NCI-H2196 (cell line): ENCODE results near the gene LY6G5C.
A peak's percentile ranks its signal among the peaks of the same experiment; 100 is the strongest.
"Not testable (repeated sequence)": the region's sequence is repeated elsewhere in the genome, so short reads cannot be mapped to it uniquely, and the experiment has no call there.

Experiments
- DNase-seq: peaks from one replicate; lab custom pipeline; 2025; ENCODE audit not compliant: unreplicated experiment; lab: John Stamatoyannopoulos, UW

LY6G5C gene

DNA sequence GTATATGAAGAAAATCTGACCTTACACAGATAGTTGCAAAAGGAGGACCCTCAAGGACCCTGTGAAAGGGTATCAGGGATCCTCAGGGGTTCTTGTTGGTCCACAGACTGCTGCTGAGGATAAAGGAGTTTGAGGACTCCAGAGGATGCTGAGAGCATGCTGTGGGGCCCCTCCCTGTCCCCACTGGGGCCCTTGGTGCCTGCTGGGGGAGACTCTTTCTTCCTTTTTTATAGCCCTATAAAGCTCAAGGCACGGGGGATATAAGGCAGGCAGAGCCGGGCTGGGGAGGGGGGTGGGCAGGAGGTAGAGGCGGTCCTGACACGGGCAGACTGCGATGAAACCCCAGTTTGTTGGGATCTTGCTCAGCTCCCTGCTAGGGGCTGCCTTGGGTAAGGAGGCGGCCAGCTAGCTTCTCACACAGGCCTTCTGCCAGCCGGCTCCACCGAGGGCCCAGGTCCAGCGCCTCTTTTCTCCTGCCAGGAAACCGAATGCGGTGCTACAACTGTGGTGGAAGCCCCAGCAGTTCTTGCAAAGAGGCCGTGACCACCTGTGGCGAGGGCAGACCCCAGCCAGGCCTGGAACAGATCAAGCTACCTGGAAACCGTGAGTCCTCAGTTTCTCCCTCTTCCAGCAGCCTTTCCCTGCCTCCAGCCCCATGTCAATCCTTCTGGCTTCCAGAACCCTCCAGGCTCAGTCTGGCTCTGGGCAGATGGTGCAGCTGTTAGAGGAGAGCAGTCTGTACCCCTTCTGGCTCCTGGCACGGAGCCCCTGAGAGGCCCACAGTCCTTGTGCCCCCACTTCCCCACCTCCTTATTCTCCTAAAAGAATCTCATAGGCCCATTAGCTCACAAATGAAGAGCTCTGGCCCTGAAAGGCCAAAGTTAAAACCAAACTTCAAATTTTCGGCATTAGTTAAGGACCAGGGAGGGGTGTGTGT, 34.4 kb upstream of the LY6G5C start, which contains the start of gene LY6G6D:
Gene LY6G6D, plus strand, starts transcription at position 327 of the 937 bp plus-strand sequence. Its CDS starts 8 bp downstream, at position 335.
- no peak for DNase-seq

DNA sequence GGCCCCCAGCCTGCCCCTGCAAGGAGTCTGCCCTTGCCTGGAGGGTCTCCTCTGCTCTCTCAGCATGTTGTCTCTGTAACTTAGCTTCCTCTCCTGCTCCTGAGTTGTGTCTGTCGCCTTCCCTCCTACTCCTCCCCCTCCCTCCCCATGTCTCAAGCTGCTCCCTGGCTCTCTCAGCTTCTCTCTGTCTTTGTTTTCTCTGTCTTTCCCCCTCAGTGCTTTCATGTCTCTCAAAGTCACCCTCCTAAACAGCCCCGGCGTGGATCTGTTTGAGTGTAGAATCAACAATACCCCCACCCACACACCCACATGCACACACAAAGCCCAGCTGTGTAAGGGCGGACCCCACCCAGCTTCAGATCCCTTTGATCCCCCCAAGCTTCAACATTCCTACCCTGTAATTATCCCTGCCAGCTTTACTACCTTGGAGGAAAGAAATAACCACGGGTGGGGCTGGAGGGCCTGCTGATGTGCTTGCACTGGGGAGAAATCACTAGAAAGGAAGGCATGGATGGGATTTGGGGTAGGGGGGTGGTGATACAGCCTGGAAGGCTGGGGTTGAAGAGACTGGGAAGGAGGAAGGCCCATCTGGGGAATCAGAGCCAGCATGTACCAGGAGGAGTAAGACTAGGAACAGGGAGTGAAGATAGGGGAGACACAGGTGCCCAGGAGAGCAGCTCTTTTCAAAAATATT, 33.3 kb upstream of the LY6G5C start:
- no peak for DNase-seq

DNA sequence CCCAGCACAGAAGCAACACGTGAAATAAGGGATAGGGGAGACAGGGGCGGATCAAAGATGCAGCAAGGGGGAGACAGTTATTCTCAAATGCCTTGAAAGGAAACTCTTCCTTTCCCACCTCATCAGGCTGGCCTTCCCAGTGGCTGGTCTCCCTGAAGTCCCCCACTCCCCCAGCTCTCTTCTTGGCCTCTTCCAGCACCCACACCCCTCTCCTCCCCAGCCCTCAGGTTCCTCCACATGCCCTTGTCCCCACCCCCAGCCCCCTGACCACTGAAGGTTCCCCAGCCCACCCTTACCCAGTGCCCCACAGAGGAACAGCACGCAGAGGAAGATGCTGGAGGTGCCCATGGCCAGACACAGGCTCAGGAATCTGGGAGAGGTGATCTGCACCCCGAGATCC, 32.6 kb upstream of the LY6G5C start:
- no peak for DNase-seq

DNA sequence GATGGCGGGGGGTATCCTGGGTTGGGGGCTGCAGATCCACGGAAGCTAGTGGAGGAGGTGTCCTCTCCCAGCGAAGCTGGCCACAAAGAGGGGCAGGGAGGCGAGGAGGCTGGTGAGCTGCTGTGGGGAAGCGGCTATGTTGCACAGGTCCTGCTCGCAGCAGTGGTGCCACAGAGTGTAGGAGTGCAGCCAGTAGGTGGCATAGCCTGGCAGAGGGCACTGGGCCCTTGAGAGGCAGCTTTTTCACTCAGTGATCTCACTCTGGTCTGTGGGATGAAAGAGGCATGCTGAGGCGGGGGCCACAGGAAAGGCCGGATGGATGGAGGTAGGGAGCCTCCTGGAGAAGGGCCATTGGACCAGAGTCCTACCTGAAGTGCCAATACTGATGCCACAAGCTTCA, 31.4 kb upstream of the LY6G5C start:
- DNase-seq = peak; percentile 16

DNA sequence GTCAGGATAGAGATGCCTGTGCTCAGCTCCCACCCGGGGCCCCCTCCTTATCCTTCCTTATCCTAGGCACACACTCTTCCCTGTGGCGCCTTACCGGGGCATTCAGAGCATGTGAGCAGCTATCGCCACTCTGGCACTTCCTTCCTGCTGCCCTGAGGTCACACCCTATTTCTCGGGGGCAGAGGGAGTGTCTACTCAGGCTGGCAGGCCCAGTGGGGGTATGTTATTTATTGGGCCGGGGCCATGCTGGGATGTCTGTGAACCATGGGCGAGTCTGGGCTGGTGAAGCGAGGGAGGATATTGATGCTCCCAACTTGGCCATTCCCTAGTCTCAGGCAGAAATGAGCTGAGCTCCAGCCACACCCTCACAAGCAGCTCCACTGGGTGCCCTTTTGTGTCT, 30.4 kb upstream of the LY6G5C start:
- no peak for DNase-seq

DNA sequence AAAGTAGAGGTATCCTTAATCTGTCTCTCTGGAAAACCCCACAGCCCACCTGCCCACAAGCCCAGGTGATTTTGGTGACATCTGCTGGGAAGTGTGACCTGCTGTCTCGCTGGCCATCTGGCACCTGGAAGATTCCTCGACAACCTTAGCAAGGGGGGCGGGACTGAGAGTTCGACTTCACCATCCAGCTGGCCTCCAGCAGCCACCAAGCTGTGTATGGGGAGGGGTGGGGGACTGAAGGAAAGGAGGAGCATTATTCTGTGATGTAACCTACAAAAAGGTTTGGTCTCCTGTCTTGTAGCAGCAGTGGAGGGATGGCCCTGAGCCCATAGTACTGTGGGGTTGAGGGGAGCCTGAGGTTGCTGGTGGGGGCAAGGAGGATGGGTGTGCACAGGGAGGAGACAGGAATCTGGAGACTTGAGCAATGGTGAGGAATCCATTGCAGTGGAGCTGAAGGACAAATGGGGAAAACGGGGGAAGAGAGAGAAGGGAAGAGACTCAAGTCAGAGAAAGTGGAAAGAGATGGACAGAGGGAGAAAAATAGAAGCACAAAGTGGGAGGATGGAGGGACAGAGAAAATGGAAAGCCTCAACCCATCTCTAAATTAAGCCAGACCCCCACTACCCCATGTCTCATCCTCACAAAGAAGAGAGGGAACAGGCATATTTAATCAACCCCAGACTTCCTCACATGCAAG, 29.8 kb upstream of the LY6G5C start:
- DNase-seq = no peak

DNA sequence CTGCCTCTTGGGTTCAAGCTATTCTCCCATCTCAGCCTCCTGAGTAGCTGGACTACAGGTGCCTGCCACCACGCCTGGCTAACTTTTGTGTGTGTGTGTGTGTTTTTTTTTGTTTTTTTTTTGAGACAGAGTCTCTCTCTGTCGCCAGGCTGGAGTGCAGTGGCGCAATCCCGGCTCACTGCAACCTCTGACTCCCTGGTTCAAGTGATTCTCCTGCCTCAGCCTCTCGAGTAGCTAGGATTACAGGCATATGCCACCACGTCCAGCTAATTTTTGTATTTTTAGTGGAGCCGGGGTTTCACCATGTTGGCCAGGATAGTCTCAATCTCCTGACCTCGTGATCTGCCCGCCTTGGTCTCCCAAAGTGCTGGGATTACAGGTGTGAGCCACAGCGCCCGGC, 28.3 kb upstream of the LY6G5C start:
- DNase-seq = not testable (repeated sequence)

DNA sequence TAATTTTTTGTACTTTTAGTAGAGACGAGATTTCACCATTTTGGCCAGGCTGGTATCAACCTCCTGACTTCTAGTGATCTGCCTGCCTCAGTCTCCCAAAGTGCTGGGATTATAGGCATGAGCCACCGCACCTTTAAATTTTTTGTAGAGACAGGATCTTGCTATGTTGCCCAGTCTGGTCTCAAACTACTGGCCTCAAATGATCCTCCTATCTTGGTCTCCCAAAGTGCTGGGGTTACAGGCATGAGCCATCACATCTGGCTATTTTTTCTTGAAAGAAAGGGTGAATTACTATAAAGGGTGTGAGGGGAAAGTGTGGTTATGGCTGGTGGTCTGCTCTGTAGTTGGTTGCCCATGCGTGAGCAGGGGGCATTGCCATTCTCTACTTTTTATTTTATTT, 27.4 kb upstream of the LY6G5C start:
- no peak for DNase-seq

DNA sequence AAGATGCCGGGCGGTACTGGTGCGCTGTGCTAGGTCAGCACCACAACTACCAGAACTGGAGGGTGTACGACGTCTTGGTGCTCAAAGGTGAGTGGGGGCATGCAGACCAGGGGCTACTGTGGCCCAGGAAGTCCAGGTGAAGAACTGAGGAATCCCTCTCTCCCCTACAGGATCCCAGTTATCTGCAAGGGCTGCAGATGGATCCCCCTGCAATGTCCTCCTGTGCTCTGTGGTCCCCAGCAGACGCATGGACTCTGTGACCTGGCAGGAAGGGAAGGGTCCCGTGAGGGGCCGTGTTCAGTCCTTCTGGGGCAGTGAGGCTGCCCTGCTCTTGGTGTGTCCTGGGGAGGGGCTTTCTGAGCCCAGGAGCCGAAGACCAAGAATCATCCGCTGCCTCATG, 26.8 kb upstream of the LY6G5C start:
- no peak for DNase-seq

DNA sequence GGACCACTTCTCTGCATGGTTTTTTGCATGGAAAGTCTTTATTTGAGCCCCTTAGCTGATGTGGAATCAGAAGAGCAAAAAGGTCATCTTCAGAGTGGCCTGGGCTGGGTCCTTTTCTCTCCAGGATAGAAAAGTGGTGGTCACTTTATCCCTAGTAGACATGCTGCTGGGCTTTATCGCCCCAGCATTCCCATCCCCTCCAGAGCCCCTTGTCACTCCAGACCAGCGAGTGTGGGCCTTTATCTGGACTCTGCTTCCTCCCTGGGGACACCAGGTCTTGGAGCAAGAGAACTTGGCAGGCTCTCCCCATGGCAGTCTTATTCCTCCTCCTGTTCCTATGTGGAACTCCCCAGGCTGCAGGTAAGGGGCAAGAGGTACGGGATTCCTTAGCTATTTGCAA, 25.7 kb upstream of the LY6G5C start, which contains the start of gene LY6G6F:
Gene LY6G6F, plus strand, starts transcription at position 268 of the 400 bp plus-strand sequence. Its CDS starts 41 bp downstream, at position 309.
- no peak for DNase-seq

DNA sequence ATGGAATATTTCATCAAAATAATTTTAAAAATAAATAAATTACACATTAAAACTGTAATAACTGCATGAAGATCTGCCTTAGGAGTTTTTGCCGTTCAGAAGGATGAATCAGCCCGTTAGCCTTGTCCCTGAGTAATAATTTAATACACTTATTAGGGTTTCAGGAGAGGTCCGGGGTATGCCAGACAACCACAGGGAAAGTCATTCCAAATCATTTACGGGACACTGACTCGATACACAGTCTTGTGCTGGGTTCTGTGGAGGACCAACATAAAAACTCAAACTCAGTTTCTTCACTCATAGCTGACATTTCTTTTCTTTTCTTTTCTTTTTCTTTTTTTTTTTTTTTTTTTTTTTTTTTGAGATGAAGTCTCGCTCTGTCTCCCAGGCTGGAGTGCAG, 25.1 kb upstream of the LY6G5C start:
- DNase-seq = no peak

DNA sequence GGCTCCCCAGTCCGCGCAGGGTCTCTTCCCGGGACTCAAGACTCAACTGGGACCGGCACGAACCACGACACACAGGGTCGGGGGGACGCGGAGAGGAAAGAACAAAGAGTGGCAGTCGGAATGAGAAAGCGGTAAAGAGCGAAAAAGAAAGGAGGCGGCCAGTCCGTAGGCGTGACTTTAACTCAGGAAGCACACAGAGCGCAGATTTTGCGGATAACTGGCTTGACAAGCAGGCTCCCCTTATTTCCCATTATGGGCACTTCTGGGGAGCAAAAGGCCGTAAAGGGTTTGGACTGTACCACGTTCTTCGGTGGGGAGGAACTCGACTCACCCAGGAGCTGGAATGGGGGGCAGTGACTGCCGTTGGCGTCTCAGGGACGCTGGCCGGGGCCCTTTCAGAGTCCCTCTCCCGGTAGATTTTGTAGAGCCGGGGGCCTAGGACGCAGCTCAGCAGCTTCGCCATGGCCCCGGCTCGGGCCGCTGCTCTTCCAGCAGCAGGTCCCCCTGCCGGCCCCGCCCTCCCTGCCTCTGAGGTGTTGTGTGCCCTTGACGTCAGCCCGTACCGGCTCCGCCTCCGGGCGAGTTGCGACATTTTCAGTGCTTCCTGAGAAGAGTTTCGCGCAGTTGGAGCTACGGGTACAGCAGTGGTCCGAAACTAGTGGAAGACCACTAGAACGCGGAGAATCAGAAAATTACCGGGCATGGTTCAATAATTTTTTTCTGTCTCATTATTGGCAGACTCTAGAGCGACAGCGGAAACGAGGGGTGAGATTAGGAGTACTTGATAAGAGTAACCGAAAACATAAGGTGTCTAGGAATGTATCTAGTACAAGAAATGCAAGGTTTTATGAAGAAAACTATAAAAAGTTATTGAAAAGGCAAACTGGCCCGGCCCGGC, 22.2 kb upstream of the LY6G5C start, which contains the start of gene ABHD16A:
Gene ABHD16A, minus strand, starts transcription at position 506 of the 898 bp plus-strand sequence. Its CDS starts 43 bp downstream, at position 463.
- DNase-seq = peak; percentile 97

DNA sequence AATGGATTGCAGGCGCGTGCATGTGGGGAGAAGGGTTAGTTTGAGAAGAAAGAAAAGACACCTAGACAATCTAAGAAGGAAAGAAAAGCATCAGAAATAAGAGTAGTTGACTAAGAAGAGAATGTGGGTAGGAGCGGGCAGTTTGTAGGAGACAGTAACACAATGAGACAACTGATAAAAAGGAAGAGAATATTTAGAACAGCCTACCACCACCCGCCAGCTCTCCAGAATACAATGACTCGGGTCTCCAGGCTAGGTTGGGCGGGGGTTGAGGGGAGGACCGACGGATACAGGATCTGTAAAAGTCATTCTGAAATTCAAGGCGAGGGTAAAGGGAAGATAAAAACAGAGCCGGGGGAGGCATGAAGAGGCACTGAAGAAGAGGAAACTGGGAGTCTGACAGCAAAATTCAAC, 21.5 kb upstream of the LY6G5C start:
- no peak for DNase-seq

DNA sequence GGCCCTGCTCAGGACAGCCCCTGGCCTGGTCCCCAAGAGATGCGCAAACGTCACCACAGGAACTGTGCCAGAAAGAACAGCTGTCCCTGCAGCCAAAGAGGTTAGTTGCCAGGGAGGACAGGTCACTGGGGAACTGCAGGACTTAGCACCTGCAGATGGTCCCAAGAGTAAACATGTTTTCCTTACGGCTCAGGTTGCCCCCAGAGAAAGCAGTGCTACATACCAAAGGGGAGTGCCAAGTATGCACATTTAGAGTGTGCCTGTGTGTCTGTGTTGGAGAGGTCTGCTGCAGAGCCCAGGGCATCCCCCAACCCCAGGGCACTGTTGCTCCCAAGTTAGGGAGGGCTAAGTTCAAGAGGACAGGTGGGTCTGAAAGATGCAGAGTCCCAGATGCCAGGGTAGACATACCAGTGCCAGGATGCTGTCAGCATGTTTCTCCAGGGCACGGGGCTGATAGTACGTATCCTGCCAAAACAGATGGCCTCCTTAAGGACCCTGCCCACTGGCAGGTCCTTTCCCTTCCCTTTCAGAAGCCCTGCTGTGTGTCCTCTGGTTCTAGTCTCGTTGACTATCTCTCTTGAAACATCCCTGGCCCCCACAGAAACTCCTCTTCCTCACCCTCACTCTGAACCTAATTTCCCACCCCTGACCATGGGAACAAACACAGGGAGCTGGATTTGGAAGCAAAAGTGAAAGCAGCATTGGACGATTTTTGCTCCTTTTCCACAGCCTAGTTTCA, 21.0 kb upstream of the LY6G5C start:
- peak; percentile 63 for DNase-seq

DNA sequence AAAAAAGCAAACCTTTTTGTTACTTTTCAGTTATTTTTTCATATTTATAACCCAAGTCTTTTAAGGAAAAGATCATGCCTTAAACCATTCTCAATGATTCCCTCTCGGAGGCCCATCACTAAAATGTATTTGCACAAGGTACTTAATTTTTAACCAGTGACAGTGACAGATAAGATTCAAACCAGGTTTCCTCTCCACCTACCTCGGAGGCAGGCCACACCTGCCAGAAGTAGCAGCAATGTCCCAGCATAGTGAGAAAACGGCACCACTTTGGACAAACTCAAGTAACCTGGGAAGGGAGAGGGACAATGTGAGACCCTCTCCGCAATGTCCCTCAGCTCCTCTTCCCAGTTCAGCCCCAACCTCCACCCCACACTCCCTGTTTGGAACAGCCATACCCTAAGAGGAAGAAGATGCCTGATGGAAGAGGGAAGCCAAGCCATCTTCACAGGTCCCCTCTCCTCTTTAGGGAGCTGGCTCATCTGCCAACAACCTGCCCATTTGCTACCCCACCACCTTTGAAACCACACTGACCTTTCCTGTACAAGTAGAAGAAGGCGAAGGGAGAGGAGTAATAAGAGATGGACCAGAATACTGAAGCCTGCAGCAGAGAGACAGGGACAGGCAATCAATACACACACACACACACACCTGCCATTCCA, 20.0 kb upstream of the LY6G5C start:
- DNase-seq = no peak

DNA sequence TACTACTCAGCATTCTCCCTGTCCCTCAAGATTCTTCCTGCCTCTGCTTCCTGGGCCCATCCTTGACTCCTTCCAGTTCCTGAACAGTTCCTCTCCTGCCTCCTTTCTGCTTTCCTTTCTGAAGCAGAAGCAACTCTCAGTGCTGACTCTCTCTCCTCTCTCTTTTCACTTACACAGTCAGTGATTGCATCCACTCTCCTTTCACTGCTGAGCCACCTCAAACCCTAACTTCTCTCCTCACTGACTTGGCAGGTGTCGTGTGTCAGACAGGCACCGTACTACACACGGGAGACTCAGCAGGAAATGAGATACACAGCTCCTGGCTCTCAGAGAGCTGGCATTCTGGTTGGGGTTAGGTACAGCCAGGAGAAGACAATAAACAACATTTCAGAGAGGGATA, 16.7 kb upstream of the LY6G5C start:
- DNase-seq = no peak

DNA sequence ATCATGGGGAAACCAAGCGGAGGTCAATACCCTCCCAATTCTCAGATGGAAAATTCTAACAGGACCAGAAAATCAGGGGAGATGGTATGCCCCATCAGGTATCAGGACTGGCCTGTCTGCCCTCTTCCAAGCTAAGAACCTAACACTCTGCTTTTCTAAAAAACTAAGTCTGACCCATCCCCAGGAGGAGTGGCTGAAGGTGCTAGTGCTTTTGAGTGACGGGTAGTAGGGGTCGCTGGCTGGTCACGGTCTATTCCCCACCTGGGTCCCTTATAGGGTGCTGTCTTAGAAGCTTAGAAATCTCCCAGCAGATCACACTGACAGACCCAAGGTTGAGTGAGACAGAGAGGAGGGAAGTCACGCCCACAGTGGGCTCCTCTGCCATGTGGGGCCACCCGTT, 12.7 kb upstream of the LY6G5C start:
- DNase-seq = no peak

DNA sequence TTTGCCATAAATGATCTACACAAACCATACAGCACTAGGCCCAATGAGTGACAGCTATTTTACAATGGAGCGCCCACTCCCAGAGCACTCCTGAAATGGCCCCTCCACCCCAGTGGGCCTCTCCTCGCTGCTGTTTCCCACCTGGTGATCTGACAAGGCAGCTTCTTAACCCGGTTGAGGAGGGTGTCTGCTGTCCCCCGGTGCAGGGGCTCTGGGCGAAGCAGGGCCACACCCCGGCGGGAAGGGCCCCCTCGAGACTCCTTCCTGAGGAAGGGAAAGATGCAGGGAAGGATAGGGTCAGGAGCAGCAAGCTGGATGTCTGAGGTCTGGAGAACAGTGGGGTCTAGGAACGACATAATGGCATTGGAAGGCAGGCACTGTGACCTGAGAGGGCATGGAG, 12.0 kb upstream of the LY6G5C start:
- DNase-seq = no peak

DNA sequence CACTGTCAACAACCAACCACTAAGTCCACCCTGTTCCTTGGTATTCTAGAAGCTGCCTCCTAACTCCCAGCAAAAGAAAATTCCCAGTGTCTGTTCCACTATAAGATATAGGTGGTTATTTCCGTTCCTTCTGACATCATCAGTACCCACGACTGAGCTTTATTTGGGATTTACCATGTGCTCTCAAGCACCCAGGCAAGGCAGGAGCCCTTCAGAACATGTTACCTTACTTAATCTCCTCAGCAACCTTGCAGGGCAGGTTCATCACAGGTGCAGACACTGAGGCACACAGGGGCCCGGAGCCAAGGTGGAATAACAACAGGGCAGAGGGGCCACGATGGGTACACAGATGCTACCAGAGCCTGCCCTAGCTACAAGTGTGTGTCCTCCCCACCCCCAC, 11.5 kb upstream of the LY6G5C start:
- no peak for DNase-seq
